ENCODE data around the gene TFPI. TPM values are rescaled to one million over a fixed set of nuclear protein-coding genes. Genes with fewer than 3 reads are reported as not detected.

The TFPI gene
- total RNA-seq, 2 experiments from 2014 or later: not detected

DNA sequence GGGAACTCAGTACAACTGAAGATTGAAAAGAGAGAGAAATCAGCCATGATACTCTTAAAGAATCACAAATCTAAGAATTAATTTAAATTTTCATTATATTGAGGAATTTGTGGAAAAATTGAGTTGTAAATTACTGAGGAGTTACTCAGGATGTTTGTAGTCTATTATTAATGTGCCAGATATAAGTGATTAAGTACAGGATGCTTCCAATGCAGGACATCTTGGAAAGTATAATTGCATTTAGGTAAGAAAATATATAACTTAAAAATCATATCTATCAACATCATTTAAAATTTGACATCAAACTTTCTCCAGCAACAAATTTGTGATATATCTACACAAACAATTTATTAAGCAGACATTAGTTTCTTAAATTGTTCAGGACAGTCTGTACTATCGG is 107.5 kb downstream of the TFPI start:
- Histone ChIP-seq H4K20me1 (ENCODE audit: insufficient read depth, low read length) (no peaks in the 10 kb centered on the region), H3K4me3 (ENCODE audit: low read depth, low read length, poor library complexity, severe bottlenecking) (no peak overlapping the region), H2AFZ (ENCODE audit: low read length) (no peak overlapping the region), H3K4me1 (ENCODE audit: insufficient read depth, low read length, poor library complexity, severe bottlenecking) (no peaks in the 10 kb centered on the region), H3K27ac (ENCODE audit: low read depth, low read length, poor library complexity, severe bottlenecking) (no peak overlapping the region), H3K79me2 (ENCODE audit: insufficient read depth, low read depth, low read length) (no peaks in the 10 kb centered on the region), H3K9me3 (ENCODE audit: low read length) (no peaks in the 10 kb centered on the region), H3K4me2 (ENCODE audit: low read length) (no peak overlapping the region), H3K9me2 (ENCODE audit: insufficient read depth, low read length) (no peaks in the 10 kb centered on the region), H3K36me3 (ENCODE audit: insufficient read depth, low read length) (no peaks in the 10 kb centered on the region)
- ChIA-PET POLR2A (no interaction called here), CTCF (ENCODE audit: unreplicated experiment) (no interaction called here)
- intact Hi-C loops (cut with micrococcal nuclease; ENCODE audit: unreplicated experiment): no loop called here
- no peak for TF ChIP-seq CTCF (conservative IDR thresholded peaks at IDR 0.05; ENCODE audit: low read length)
- no peak for TF ChIP-seq EZH2phosphoT487 (IDR thresholded peaks at IDR 0.05; ENCODE audit: borderline replicate concordance, low read depth, low read length)
- no peak for DNase-seq (ENCODE audit: low spot score)
- BruUV-seq (replicated peaks): no TSS peak

GRCh38 chr2:187445051-187445450 is 109.2 kb downstream of the TFPI start:
- DNase-seq (ENCODE audit: low spot score): no peak
- Histone ChIP-seq H3K27ac (ENCODE audit: low read depth, low read length, poor library complexity, severe bottlenecking) (no peak overlapping the region), H3K36me3 (ENCODE audit: insufficient read depth, low read length) (no peaks in the 10 kb centered on the region), H3K9me3 (ENCODE audit: low read length) (no peaks in the 10 kb centered on the region), H2AFZ (ENCODE audit: low read length) (no peak overlapping the region), H3K9me2 (ENCODE audit: insufficient read depth, low read length) (no peaks in the 10 kb centered on the region), H3K4me2 (ENCODE audit: low read length) (no peak overlapping the region), H3K4me3 (ENCODE audit: low read depth, low read length, poor library complexity, severe bottlenecking) (no peak overlapping the region), H4K20me1 (ENCODE audit: insufficient read depth, low read length) (no peaks in the 10 kb centered on the region), H3K4me1 (ENCODE audit: insufficient read depth, low read length, poor library complexity, severe bottlenecking) (no peaks in the 10 kb centered on the region), H3K79me2 (ENCODE audit: insufficient read depth, low read depth, low read length) (no peaks in the 10 kb centered on the region)
- CTCF ChIA-PET (ENCODE audit: unreplicated experiment): no interaction called here
- TF ChIP-seq EZH2phosphoT487 (IDR thresholded peaks at IDR 0.05; ENCODE audit: borderline replicate concordance, low read depth, low read length): no peak
- TF ChIP-seq CTCF (conservative IDR thresholded peaks at IDR 0.05; ENCODE audit: low read length): no peak
- intact Hi-C loops (cut with micrococcal nuclease; ENCODE audit: unreplicated experiment): no loop called here
- BruUV-seq (replicated peaks): no TSS peak
- POLR2A ChIA-PET: no interaction called here

DNA sequence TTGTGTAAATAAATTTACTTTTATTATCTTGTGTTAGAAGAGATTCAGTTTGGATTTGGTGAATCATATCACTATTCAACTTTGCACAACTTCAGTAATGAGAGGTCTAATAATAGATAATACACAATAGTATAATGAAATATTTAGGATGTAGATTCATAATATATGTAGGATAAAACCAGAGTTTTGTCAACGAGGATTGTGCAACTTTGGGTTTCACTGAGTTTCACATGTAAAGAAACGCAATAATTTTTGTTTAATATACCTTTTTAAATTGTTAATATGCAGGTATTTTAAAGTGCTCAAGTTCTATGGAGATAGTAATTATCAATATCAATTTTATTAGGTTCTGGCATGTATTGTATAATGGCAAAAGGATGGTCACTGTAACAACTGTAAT is 111.5 kb downstream of the TFPI start:
- H3K79me2 ChIP-seq (ENCODE audit: insufficient read depth, low read depth, low read length): no peaks in the 10 kb centered on the region
- H3K9me3 ChIP-seq (ENCODE audit: low read length): no peaks in the 10 kb centered on the region
- H3K36me3 ChIP-seq (ENCODE audit: insufficient read depth, low read length): no peaks in the 10 kb centered on the region
- H3K4me3 ChIP-seq (ENCODE audit: low read depth, low read length, poor library complexity, severe bottlenecking): no peak overlapping the region
- ChIA-PET POLR2A (interaction anchor here (0.9 kb wide), 1 partner anchor 13 kb away, joined by 3 read pairs; no protein-coding TSS in a partner anchor), CTCF (ENCODE audit: unreplicated experiment) (no interaction called here)
- H3K9me2 ChIP-seq (ENCODE audit: insufficient read depth, low read length): no peaks in the 10 kb centered on the region
- no peak for TF ChIP-seq EZH2phosphoT487 (IDR thresholded peaks at IDR 0.05; ENCODE audit: borderline replicate concordance, low read depth, low read length)
- peak; percentile 40 for TF ChIP-seq CTCF (conservative IDR thresholded peaks at IDR 0.05; ENCODE audit: low read length)
- DNase-seq (ENCODE audit: low spot score): no peak
- intact Hi-C loops (cut with micrococcal nuclease; ENCODE audit: unreplicated experiment): no loop called here
- H3K27ac ChIP-seq (ENCODE audit: low read depth, low read length, poor library complexity, severe bottlenecking): no peak overlapping the region
- BruUV-seq (replicated peaks): no TSS peak
- H2AFZ ChIP-seq (ENCODE audit: low read length): no peak overlapping the region
- H3K4me2 ChIP-seq (ENCODE audit: low read length): no peak overlapping the region
- H4K20me1 ChIP-seq (ENCODE audit: insufficient read depth, low read length): no peaks in the 10 kb centered on the region
- H3K4me1 ChIP-seq (ENCODE audit: insufficient read depth, low read length, poor library complexity, severe bottlenecking): no peaks in the 10 kb centered on the region

Measured in OCI-LY7 (cell line).